Heart right ventricle (tissue), 16 donors: ENCODE measurements around the gene ALG2. TPM values are rescaled to one million over a fixed set of nuclear protein-coding genes. Genes with fewer than 3 reads are reported as not detected.
A peak's percentile ranks its signal among the peaks of the same experiment; 100 is the strongest.

Source experiments
- ATAC-seq, 8 donors: fragments of 200-7000 bp; cut with Tn5 transposase; one replicate each; pipeline ENCODE4 v1.9.1; 2020; ENCODE audit warnings: mild to moderate bottlenecking in 8 of 8, moderate library complexity in 8 of 8, moderate number of reproducible peaks in 1 of 8
- DNase-seq, 2 donors: peaks; one replicate each; pipeline ENCODE4 v3.0.0-alpha.2; 2020
- H3K27ac ChIP-seq, 10 donors: fragments of 200-600 bp; sonication (generic) in 2 of 10; one replicate each; pipeline versions ENCODE4 v1.5.0 to v1.8.0; 2020 to 2022; ENCODE audit warnings: mild to moderate bottlenecking in 3 of 10
- H3K27me3 ChIP-seq, 7 donors: fragments of 200-600 bp; one replicate each; pipeline ENCODE4 v1.8.0; 2021 to 2022; ENCODE audit warnings: mild to moderate bottlenecking in 2 of 7
- H3K36me3 ChIP-seq, 9 donors: fragments of 200-600 bp; sonication (generic) in 1 of 9; one replicate each; pipeline versions ENCODE4 v1.5.0 to v1.8.0; 2020 to 2022; ENCODE audit warnings: mild to moderate bottlenecking in 2 of 9
- H3K4me1 ChIP-seq, 9 donors: fragments of 200-600 bp; sonication (generic) in 1 of 9; one replicate each; pipeline versions ENCODE4 v1.5.0 to v1.8.0; 2020 to 2022; ENCODE audit warnings: mild to moderate bottlenecking in 4 of 9
- H3K4me3 ChIP-seq, 10 donors: fragments of 200-600 bp; sonication (generic) in 2 of 10; one replicate each; pipeline versions ENCODE4 v1.5.0 to v1.8.0; 2020 to 2022; ENCODE audit warnings: mild to moderate bottlenecking in 7 of 10, moderate library complexity in 2 of 10
- H3K9me3 ChIP-seq, 11 donors: fragments of 200-600 bp in 10 of 11; sonication (generic) in 2 of 11; one replicate each; pipeline versions ENCODE4 v1.5.0 to v1.8.0; 2013 to 2022; ENCODE audit warnings: mild to moderate bottlenecking in 2 of 11, control low read depth in 1 of 11, moderate library complexity in 1 of 11
- CTCF ChIP-seq, 9 donors: fragments of 200-600 bp; sonication (generic) in 2 of 9; IDR thresholded peaks; one replicate each; pipeline versions ENCODE4 v1.5.0 to v1.8.0; 2021 to 2022; ENCODE audit warnings: antibody characterized with exemption in 9 of 9, mild to moderate bottlenecking in 5 of 9, moderate library complexity in 1 of 9
- WGBS, 2 donors: extraction: QIAGEN DNeasy Blood & Tissue Kit; methylation state at CpG; one replicate each; pipeline ENCODE4 v1.1.7; 2013; ENCODE audit warnings: inconsistent platforms in 1 of 2; 5-methylcytosine and 5-hydroxymethylcytosine counted together
- intact Hi-C, 10 donors: fragments of 100-400 bp; cut with DNase I; formaldehyde crosslinking; loops; one replicate each; pipeline versions ENCODE4 v1.11.1 to v1.14.2; 2022
- long read RNA-seq, 3 donors: library from polyadenylated mRNA; unstranded; transcript quantifications; one replicate each; pipeline ENCODE4 v2.0.0, GENCODE V29; 2020 to 2021
- polyA plus RNA-seq, 2 donors: library from polyadenylated mRNA; stranded (reverse); fragments of 200-250 nt; gene quantifications; one replicate each; pipeline ENCODE4 v1.2.3, GENCODE V29; 2013
- total RNA-seq, 10 donors: library from RNA; stranded (reverse); fragmentation: NEBNext Ultra II Directional in 3 of 10; extraction: Animal tissue kit (Norgen Biotek cat#: 25700) in 3 of 10; gene quantifications; one replicate each; pipeline versions ENCODE4 v1.2.1 to v1.2.4, GENCODE V29; 2021 to 2023
- donor health status: Arrhythmogenic right ventricular cardiomyopathy.
- donor health status: ischemic (EF 13 %, LVEDD 7.1; RV severe dilation, severe dysfunction).
- donor health status: healthy with polysubstance abuse.
- donor health status: DM: no; HTN: yes; CAD: no.
- donor health status: DM: no; HTN: no; CAD: no.
- donor health status: ischemic (EF 25% LVEDD 6.9; RV normal size, moderate dysfunction).
- donor health status: ischemic (EF 25% LVEDD 5.7; RV mildly dilated, moderate dysfunction).
- donor health status: healthy.
- donor health status: DM: yes; HTN: yes; CAD: no.
- donor health status: Ischemic cardiomyopathy.
- donor health status: ischemic (EF 35%, LVEDD 5.7; RV mildly dilated, moderate dysfunction).
- donor health status: nonischemic (EF 11% LVEDD 7.7; RV severe dilation, severe dysfunction).
- donor health status: DM: yes; HTN: yes; CAD: no.
- donor health status: PGD.
- donor health status: ischemic (EF 29% LVEDD 5.4; RV normal size, mild dysfunction).
- donor health status: nonischemic (EF 23%, LVEDD 6.1; RV moderate dilation, normal function).

The ALG2 gene
- total RNA-seq, result 10 to 100 TPM; 10.6 to 27.3 (median 15.0) TPM
- 10 to 100 TPM; 12.1 to 17.7 TPM for polyA plus RNA-seq
- long read RNA-seq, donor 1, transcript ALG2-203 (2 exons, 1,880 nt), result major isoform, 16 of 18 reads
- long read RNA-seq, donor 1, partial matches to known transcripts, result 0 of 18 reads
- long read RNA-seq, donor 1, other reads (novel, unspliced or antisense), result 1 of 18 reads
- long read RNA-seq, donor 2, transcript ALG2-203 (2 exons, 1,880 nt), result major isoform, 5 of 9 reads
- long read RNA-seq, donor 2, partial matches to known transcripts, result 4 of 9 reads
- long read RNA-seq, donor 2, other reads (novel, unspliced or antisense), result 0 of 9 reads
- long read RNA-seq, donor 3, transcript ALG2-203 (2 exons, 1,880 nt), result major isoform, 61 of 68 reads
- long read RNA-seq, donor 3, partial matches to known transcripts, result 0 of 68 reads
- long read RNA-seq, donor 3, other reads (novel, unspliced or antisense), result 4 of 68 reads

DNA sequence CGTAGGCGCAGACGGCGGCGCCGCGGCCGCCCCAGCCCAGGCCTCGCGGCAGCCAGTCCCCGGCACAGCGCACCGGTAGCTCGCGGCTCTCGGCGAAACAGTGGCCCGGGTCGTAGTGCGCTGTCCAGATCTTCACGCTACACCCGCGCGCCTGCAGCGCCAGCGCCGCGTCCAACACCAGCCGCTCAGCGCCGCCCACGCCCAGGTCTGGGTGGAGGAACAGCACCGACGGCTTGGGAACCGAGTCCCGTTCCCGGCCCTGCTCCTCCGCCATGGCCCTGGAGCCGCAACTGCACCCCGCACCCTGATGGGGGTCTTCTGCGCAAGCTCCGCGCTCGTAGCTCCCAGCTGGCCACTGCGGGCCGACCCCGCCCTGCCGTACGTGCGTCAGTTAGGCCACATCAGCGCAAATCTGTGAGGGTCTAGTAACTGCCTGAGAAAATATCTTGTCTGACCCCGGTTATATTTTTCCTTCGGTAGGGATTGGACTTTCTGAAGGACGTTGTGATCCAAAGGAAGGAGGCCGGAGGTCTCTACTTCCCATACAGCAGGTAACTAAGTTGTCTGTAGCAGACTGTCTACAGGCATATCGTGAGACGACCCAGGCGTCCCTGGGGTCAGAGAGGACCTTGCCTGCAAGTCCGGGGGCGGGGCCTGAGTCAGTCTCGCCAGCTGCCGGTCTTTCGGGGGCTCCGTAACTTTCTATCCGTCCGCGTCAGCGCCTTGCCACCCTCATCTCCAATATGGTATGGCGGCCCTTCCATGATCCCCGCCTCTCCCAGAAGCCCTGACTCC lies at the start of gene ALG2, which contains the start of gene SEC61B:
Gene ALG2, minus strand, starts transcription at position 322 of the 795 bp plus-strand sequence. Its CDS starts 48 bp downstream, at position 274.
Gene SEC61B, plus strand, starts transcription at position 662 of the 795 bp plus-strand sequence. Its CDS starts 82 bp downstream, at position 744.
- Histone ChIP-seq H3K36me3 (peaks cover 0 to 56% (median 12%) of the 10 kb centered on the region in 9 donors), H3K4me1 (peaks cover 14 to 85% (median 72%) of the 10 kb centered on the region in 9 donors), H3K9me3 (no peaks in the 10 kb centered on the region), H3K27me3 (no peaks in the 10 kb centered on the region), H3K27ac (peak within 1 kb of the TSS; percentile 87 to 96 (median 93)), H3K4me3 (peak within 1 kb of the TSS; percentile 65 to 97 (median 88))
- ATAC-seq, result peak; percentile 98 to 99 (median 99)
- peak; percentile 93 to 97 for DNase-seq
- peak in 1 of 9 donors; percentile 21 for TF ChIP-seq CTCF (IDR thresholded peaks at IDR 0.05)
- 1% methylated on average over 69 to 70 of the region's 70 CpGs for WGBS, 2 donors
- intact Hi-C loops, result loop anchor here in 3 of 10 donors (5.0 to 10.0 kb wide), 3 partner anchors 40 to 873 kb away; partner anchors contain the start of genes ERP44 (in 1 of the 3), INVS (in 1 of the 3) and NR4A3 (in 1 of the 3)

DNA sequence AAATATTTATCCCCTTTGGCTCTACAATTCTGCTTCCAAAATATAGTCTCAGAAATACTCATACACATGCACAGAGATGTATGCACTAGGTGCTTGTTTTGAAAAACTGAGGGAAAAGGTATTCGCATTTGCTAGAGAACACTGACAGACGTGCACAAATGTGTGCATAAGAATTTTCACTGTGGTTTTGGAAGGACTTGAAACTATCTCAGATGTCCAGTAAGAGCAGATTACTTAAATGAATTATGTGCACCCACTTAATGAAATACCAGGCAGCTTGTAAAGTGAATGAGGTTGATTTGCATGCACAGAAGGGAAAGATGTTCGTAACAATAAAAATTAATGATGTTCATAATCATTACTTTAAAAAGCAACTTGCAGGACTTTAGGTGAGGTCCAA lies 48.7 kb upstream of the ALG2 start:
- H3K9me3 ChIP-seq, result no peaks in the 10 kb centered on the region
- H3K4me1 ChIP-seq, result peaks cover 0 to 12% (median 6%) of the 10 kb centered on the region in 9 donors
- no peak overlapping the region for H3K27ac ChIP-seq
- no peak overlapping the region for H3K4me3 ChIP-seq
- no peak for ATAC-seq
- no peaks in the 10 kb centered on the region for H3K27me3 ChIP-seq
- intact Hi-C loops, result no loop called here
- 64% methylated on average over 3 of the region's 3 CpGs for WGBS, 2 donors
- DNase-seq, result no peak
- no peaks in the 10 kb centered on the region for H3K36me3 ChIP-seq
- TF ChIP-seq CTCF (IDR thresholded peaks at IDR 0.05), result no peak

DNA sequence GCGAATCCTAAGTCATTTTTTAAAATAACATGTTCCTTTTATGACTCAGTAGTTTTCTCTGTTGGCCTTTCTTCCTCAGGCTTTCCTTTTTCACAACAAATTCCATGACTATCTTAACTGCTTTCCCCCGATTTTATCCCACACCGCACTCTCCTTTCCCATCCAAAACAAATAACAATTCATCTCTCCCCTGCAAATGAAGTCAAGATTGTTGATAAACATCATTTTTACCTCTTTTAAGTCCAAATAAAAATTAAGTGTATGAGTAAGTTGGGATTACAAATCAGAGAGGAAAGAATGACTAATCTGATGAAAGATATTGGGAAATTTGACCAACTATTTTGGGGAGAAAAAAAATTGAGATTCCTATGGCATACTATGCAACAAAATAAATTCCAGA lies 47.7 kb upstream of the ALG2 start:
- ATAC-seq (no peak), DNase-seq (no peak)
- no peak overlapping the region for H3K27ac ChIP-seq
- no peaks in the 10 kb centered on the region for H3K36me3 ChIP-seq
- WGBS, 2 donors, result 73 to 77% methylated on average over 3 of the region's 3 CpGs
- intact Hi-C loops, result loop anchor here in 4 of 10 donors (5.0 to 10.0 kb wide), 7 partner anchors 85 to 945 kb away; no protein-coding TSS in a partner anchor
- H3K4me1 ChIP-seq, result peaks cover 0 to 12% (median 6%) of the 10 kb centered on the region in 9 donors
- no peaks in the 10 kb centered on the region for H3K9me3 ChIP-seq
- H3K4me3 ChIP-seq, result no peak overlapping the region
- TF ChIP-seq CTCF (IDR thresholded peaks at IDR 0.05), result no peak
- H3K27me3 ChIP-seq, result no peaks in the 10 kb centered on the region
